Measurements from ENCODE around the gene NMRAL1.

NMRAL1 gene

DNA sequence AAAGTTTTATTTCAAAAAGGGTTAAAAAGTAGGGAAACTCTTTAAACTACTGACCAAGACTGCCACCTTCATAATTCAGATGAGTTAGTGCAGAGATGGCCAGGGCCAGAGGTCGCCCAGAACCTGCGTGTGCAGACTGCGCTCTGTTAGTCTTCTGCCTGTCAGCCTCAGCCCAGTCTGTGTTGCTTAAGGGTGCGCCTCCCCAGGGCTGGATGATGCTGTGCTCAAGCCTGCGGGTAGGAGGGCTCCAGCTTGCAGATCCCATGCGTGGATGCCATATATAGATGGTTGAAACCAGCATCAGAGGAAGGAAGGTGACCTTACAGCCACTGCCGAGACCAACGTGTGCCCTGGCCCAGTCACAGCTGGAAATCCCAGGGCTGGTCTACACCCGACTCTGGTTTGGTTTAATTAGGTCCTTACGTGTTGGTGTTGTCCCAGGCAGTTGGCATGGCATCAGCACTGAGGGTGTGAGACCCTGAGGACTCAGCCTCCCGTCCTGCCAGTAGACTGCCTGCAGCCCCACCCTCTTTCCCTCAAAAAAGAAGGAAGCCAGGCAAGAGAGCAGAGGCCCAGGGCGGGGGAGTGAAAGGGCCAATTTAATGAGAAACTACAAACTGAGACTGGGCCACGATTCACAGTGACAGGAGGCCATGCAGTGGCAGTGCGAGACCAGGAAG is 36.5 kb upstream of the NMRAL1 start:
- Mint-ChIP-seq H3K4me3 (no peak overlapping the region), H3K4me1 (peaks cover 64% of the 10 kb centered on the region), H3K27me3 (no peaks in the 10 kb centered on the region), H3K27ac (peak overlapping the region; percentile 80), H3K9me3 (no peaks in the 10 kb centered on the region), H3K36me3 (peaks cover 69% of the 10 kb centered on the region)
- CTCF ChIA-PET = interaction anchor here (1.4 to 6.4 kb wide), 3 partner anchors 33 to 76 kb away, joined by 5 to 83 read pairs (median 80); no protein-coding TSS in a partner anchor
- no peak for DNase-seq

DNA sequence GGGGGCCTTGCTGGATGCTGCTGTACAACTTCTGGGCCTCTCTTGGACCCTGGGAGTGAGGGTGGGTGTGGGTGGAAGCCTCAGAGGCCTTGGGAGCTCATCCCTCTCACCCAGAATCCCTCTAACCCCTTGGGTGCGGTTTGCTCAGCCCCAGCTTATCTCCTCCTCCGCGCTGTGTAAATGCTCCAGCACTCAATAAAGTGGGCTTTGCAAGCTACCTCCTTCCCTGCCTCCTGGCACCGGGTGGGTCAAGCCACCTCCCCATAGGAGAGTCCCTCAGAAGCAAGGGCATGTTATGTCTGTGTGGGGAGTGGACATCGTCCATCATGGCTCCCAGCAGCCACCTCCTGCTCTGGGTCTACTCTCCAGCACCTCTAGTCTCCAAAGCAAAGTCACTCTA is 35.7 kb upstream of the NMRAL1 start:
- no peaks in the 10 kb centered on the region for H3K27me3 Mint-ChIP-seq
- H3K9me3 Mint-ChIP-seq = no peaks in the 10 kb centered on the region
- DNase-seq = no peak
- CTCF ChIA-PET = interaction anchor here (1.1 to 6.4 kb wide), 5 partner anchors 11 to 76 kb away, joined by 3 to 83 read pairs (median 5); no protein-coding TSS in a partner anchor
- H3K36me3 Mint-ChIP-seq = peaks cover 64% of the 10 kb centered on the region
- no peak overlapping the region for H3K4me3 Mint-ChIP-seq
- H3K27ac Mint-ChIP-seq = peak overlapping the region; percentile 67
- H3K4me1 Mint-ChIP-seq = peaks cover 64% of the 10 kb centered on the region

DNA sequence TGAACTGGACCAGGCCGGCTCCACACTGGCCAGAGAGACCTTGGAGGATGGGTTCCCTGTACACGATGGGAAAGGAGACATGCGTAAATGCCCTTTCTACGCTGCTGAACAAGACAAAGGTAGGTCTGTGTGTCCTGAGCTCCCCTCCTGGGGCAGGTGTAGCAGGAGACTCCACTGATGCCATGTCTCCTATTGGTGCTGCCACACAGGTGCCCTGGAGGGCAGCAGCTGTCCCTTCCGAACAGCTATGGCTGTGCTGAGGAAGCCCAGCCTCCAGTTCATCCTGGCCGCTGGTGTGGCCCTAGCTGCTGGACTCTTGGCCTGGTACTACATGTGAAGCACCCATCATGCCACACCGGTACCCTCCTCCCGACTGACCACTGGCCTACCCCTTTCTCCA is 35.0 kb upstream of the NMRAL1 start:
- Mint-ChIP-seq H3K36me3 (peaks cover 60% of the 10 kb centered on the region), H3K4me3 (no peak overlapping the region), H3K4me1 (peaks cover 64% of the 10 kb centered on the region), H3K27ac (no peak overlapping the region), H3K9me3 (no peaks in the 10 kb centered on the region), H3K27me3 (no peaks in the 10 kb centered on the region)
- CTCF ChIA-PET = interaction anchor here (1.1 to 6.4 kb wide), 6 partner anchors 11 to 114 kb away, joined by 3 to 83 read pairs (median 6); partner anchors contain the start of gene MGRN1
- DNase-seq = no peak

DNA sequence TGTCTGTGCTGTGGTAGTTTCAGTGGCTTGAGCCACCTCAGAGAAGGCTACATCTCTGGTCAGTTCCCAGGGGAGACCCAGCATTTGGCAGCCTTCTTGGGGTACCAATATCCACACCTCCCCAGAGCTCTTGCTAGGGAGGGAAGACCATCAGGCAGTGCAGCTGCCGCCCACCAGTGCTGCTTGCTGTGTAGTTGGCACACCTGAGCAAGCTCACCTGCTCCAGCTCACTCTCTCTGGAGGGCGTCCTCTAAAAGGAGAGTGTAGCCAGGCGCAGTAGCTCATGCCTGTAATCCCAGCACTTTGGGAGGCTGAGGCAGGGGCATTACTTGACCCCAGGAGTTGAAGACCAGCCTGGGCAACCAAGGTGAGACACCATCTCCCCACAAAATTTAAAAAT is 34.4 kb upstream of the NMRAL1 start:
- Mint-ChIP-seq H3K27me3 (no peaks in the 10 kb centered on the region), H3K4me3 (no peak overlapping the region), H3K4me1 (peaks cover 63% of the 10 kb centered on the region), H3K36me3 (peaks cover 62% of the 10 kb centered on the region), H3K9me3 (no peaks in the 10 kb centered on the region), H3K27ac (no peak overlapping the region)
- DNase-seq = no peak
- CTCF ChIA-PET = interaction anchor here (0.7 to 6.4 kb wide), 6 partner anchors 10 to 115 kb away, joined by 3 to 83 read pairs (median 38); partner anchors contain the start of genes HMOX2 and MGRN1

DNA sequence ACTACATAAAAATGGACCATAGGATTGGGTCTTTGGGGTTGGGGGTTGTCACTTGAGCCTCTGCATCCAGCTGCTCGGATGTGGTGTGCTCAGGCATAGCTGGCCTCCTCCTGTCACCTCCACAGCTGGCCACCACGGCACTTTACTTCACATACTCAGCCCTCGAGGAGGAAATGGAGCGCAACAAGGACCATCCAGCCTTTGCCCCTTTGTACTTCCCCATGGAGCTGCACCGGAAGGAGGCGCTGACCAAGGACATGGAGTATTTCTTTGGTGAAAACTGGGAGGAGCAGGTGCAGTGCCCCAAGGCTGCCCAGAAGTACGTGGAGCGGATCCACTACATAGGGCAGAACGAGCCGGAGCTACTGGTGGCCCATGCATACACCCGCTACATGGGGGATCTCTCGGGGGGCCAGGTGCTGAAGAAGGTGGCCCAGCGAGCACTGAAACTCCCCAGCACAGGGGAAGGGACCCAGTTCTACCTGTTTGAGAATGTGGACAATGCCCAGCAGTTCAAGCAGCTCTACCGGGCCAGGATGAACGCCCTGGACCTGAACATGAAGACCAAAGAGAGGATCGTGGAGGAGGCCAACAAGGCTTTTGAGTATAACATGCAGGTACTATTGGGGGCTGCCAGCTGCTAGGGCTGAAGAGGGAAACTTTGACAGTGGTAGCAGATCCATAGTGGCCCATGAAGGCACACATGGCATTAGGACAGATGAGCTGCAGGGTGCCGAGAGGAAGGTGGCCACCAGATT is 33.3 kb upstream of the NMRAL1 start:
- Mint-ChIP-seq H3K27ac (peak overlapping the region; percentile 45), H3K9me3 (no peaks in the 10 kb centered on the region), H3K4me1 (peaks cover 65% of the 10 kb centered on the region), H3K27me3 (no peaks in the 10 kb centered on the region), H3K4me3 (no peak overlapping the region), H3K36me3 (peaks cover 63% of the 10 kb centered on the region)
- CTCF ChIA-PET = interaction anchor here (0.5 to 6.4 kb wide), 21 partner anchors 7 to 577 kb away, joined by 3 to 83 read pairs (median 5); partner anchors contain the start of genes CDIP1, HMOX2 and MGRN1
- no peak for DNase-seq

DNA sequence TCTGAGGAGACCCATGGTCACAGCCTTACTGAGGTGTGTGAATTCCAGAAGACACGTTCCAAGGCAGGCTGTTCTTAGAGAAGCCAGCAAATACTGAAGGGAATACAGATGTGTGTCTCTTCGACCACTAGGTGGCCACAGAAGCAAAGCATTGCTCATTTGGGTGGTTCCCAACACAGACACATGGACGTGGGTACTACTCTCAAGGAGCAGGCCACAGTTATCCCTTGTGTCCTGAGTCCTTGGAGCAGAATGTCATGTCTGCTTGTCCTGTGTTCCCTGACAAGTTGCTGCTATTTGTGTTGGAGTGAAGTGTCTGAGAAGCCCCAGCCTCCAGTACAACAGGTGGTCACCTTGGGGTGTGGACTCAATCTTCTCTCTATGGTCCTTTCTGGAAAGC is 32.0 kb upstream of the NMRAL1 start:
- H3K27ac Mint-ChIP-seq = peak overlapping the region; percentile 95
- no peaks in the 10 kb centered on the region for H3K9me3 Mint-ChIP-seq
- CTCF ChIA-PET = interaction anchor here (0.8 to 6.4 kb wide), 21 partner anchors 8 to 229 kb away, joined by 3 to 83 read pairs (median 6); partner anchors contain the start of genes HMOX2 and MGRN1
- peaks cover 63% of the 10 kb centered on the region for H3K4me1 Mint-ChIP-seq
- no peaks in the 10 kb centered on the region for H3K27me3 Mint-ChIP-seq
- peak overlapping the region; percentile 61 for H3K4me3 Mint-ChIP-seq
- peak; percentile 76 for DNase-seq
- peaks cover 53% of the 10 kb centered on the region for H3K36me3 Mint-ChIP-seq

DNA sequence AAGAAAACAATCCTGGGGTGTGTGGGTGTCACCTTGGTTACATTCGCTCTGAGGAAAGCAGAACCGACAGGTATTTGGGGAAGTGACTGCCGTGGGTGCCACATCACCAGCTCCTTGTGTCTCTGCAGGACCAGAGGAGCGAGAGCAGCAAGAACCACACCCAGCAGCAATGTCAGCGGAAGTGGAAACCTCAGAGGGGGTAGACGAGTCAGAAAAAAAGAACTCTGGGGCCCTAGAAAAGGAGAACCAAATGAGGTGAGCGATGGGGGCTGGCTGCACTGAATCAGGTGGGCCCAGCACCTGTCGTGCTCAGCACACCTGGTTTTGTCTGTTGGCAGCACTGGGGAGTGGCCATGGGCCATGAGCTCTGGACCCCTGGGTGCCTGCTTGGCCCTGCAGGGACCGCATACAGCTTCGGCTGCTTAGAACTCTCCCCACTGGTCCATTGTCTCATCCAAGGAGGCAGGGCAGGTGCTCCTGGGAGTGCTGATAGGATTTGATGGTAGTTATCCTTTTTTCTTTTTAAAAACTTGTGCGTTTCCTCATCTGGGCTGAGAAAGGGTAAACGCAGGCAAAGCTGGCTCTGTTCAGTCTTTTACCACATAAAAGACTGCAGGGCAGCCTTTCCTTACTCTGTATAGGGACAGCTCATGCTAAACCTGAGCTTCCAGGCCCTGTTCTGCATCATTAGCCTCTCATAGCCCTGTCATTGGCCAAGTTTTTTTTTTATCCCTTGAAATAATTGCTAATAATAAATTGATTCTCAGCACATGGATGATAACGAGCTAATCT is 31.1 kb upstream of the NMRAL1 start:
- Mint-ChIP-seq H3K27ac (peak overlapping the region; percentile 95), H3K4me3 (peak overlapping the region; percentile 61), H3K4me1 (peaks cover 64% of the 10 kb centered on the region), H3K27me3 (no peaks in the 10 kb centered on the region), H3K9me3 (no peaks in the 10 kb centered on the region), H3K36me3 (peaks cover 47% of the 10 kb centered on the region)
- CTCF ChIA-PET = interaction anchor here (0.6 to 6.4 kb wide), 24 partner anchors 9 to 804 kb away, joined by 3 to 83 read pairs (median 6); partner anchors contain the start of genes HMOX2 and MGRN1
- peak; percentile 89 for DNase-seq

DNA sequence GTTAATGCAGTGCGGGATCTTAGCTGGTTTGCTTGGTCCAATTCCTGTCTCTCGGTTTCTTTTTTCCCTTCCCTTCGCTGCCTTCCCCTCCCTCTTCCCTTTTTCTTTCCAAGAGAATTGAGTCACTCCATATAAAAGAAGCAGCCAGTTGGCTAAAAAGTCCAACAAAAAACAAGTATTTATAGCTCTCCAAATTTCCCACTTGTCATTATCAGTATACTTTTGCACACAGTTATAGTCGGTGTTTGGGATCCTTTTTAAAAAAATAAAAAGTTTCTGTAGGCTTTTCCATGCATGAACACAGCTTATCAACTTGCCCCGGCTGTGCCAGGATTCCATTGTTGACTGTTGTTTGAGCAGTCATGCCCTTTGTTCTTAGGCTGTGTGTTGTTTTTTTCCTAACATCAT is 26.6 kb upstream of the NMRAL1 start:
- H3K36me3 Mint-ChIP-seq = peaks cover 41% of the 10 kb centered on the region
- CTCF ChIA-PET = interaction anchor here (1.3 to 2.9 kb wide), 3 partner anchors 11 to 25 kb away, joined by 5 to 11 read pairs (median 5); partner anchors contain the start of gene HMOX2
- no peaks in the 10 kb centered on the region for H3K9me3 Mint-ChIP-seq
- H3K4me1 Mint-ChIP-seq = peaks cover 75% of the 10 kb centered on the region
- DNase-seq = no peak
- H3K27ac Mint-ChIP-seq = no peak overlapping the region
- H3K27me3 Mint-ChIP-seq = no peaks in the 10 kb centered on the region
- no peak overlapping the region for H3K4me3 Mint-ChIP-seq

DNA sequence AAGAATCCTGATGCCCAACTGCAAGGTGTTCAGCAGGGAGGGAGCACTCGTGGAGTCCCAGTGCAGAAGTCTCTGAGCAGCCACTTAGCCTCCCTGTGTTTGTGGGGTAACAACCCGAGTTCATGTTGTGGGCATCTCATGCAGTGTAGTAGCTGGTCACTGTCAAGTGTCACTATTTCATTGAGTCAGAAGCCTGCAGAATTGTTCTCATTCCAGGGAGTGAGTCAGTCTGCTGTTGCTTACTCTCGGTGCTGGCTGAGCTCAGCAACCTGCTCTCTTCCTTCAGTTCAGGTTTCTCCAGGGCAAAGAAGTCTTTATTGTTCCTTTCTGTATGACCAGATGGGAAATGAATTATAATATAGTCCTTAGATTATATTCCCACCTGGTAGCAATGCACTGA is 25.8 kb upstream of the NMRAL1 start:
- no peak overlapping the region for H3K27ac Mint-ChIP-seq

DNA sequence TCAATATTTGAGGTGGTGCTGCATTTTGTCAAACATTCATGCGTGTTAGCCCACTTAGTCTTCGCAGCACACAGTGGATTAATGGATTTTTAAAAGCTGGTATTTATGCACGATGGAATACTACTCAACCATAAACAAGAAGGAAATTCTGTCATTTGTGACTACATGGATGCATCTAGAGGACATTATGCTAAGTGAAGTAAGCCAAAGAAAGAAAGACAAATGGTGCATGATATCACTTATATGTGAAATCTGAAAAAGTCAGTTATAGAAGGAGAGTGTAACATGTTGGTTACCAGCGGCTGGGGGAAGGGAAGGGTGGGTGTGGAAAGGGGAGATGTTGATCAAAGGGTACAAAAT is 24.8 kb upstream of the NMRAL1 start:
- DNase-seq = no peak
- CTCF ChIA-PET = interaction anchor here (0.5 to 2.9 kb wide), 4 partner anchors 10 to 28 kb away, joined by 3 to 11 read pairs (median 3); no protein-coding TSS in a partner anchor
- Mint-ChIP-seq H3K4me3 (no peak overlapping the region), H3K9me3 (no peaks in the 10 kb centered on the region), H3K27ac (no peak overlapping the region), H3K36me3 (peaks cover 45% of the 10 kb centered on the region), H3K4me1 (peaks cover 60% of the 10 kb centered on the region), H3K27me3 (no peaks in the 10 kb centered on the region)

More for the DNA sequence above, 25.8 kb upstream of the NMRAL1 start:
- H3K4me1 Mint-ChIP-seq = peaks cover 67% of the 10 kb centered on the region
- H3K36me3 Mint-ChIP-seq = peaks cover 42% of the 10 kb centered on the region
- no peak for DNase-seq
- no peaks in the 10 kb centered on the region for H3K9me3 Mint-ChIP-seq
- CTCF ChIA-PET = interaction anchor here (1.7 to 2.9 kb wide), 2 partner anchors 10 to 22 kb away, joined by 5 to 11 read pairs; no protein-coding TSS in a partner anchor
- H3K4me3 Mint-ChIP-seq = no peak overlapping the region
- H3K27me3 Mint-ChIP-seq = no peaks in the 10 kb centered on the region

DNA sequence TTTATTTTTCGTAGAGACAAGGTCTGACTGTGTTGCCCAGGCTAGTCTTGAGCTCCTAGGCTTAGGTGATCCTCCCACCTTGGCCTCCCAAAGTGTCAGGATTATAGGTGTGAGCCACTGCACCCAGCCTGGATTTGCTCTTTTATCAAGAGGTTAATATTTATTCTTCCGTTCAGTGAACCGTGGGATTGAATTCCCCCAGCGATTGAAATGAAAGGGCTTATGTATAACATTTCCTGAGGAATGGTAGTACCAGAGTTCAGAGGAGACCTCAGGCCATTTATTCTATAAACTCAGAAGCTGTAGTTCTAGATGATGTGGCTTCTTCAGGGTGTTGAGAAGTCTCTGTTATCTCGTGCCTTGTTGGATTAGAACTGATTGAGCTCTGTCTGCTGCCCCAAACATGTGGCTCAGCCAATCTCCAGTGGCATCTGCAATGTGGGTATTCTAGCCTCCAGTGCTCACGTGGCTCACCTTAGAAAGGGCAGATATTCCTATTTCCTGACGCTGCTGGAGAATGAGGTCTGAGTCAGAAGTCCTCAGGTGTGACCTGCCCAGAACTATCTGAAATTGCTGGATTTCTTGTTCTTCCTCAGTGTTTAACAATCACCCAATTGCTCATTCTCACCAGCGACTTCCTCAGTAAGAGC is 24.2 kb upstream of the NMRAL1 start:
- no peak for DNase-seq
- Mint-ChIP-seq H3K27ac (no peak overlapping the region), H3K27me3 (no peaks in the 10 kb centered on the region), H3K36me3 (peaks cover 41% of the 10 kb centered on the region), H3K9me3 (no peaks in the 10 kb centered on the region), H3K4me1 (peaks cover 59% of the 10 kb centered on the region), H3K4me3 (no peak overlapping the region)
- CTCF ChIA-PET = interaction anchor here (0.8 to 1.0 kb wide), 3 partner anchors 9 to 12 kb away, joined by 3 to 5 read pairs (median 3); no protein-coding TSS in a partner anchor

DNA sequence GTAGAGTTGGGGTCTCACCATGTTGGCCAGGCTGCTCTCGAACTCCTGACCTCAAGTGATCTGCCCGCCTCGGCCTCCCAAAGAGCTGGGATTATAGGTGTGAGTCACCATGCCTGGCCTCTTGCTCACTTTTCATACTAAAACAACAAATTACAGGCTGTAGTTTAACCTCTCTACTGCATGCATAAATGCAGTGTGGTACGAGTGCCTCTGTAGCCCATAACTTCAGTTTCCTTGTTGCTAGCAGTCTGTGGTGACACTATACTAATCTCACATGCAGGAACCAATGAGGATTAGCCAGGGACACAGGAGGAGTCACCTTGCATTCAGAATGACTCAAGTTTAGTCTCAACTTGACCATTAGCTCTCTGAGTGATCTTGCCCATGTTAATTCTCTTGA is 21.9 kb upstream of the NMRAL1 start:
- Mint-ChIP-seq H3K4me3 (no peak overlapping the region), H3K36me3 (peaks cover 46% of the 10 kb centered on the region), H3K27me3 (no peaks in the 10 kb centered on the region), H3K27ac (no peak overlapping the region), H3K9me3 (no peaks in the 10 kb centered on the region), H3K4me1 (peaks cover 49% of the 10 kb centered on the region)
- DNase-seq = no peak
- CTCF ChIA-PET = no interaction called here

DNA sequence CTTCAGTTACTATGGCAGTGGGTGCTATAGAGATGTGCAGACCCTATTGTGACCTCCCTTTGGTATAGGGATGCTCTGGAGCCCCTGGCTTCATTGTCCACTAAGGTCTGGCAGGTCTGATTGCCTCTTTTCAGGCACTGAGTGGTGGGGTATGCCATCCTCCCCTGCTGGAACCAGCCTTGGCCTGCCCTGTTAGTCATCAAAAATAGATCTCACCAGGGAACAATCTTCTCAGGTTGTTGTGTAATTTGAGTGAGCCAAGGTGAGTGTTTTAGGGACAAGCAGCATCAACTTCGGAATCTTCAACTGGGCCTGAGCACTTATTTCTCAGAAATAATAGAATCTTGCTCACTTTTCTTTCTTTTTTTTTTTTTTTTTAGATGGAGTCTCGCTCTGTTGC is 21.3 kb upstream of the NMRAL1 start:
- H3K4me3 Mint-ChIP-seq = no peak overlapping the region
- CTCF ChIA-PET = no interaction called here
- peaks cover 51% of the 10 kb centered on the region for H3K36me3 Mint-ChIP-seq
- DNase-seq = no peak
- H3K27ac Mint-ChIP-seq = no peak overlapping the region
- H3K27me3 Mint-ChIP-seq = no peaks in the 10 kb centered on the region
- peaks cover 50% of the 10 kb centered on the region for H3K4me1 Mint-ChIP-seq
- H3K9me3 Mint-ChIP-seq = no peaks in the 10 kb centered on the region

Measured in activated naive CD4-positive, alpha-beta T cell treated with anti-CD3 and anti-CD28 coated beads, Interleukin-2, amount 10 ng/mL, durations not matched to agents 7 days and 5 days (primary cell).